Prostate gland (tissue), 2 donors: Measurements from ENCODE around the gene SORBS2.

Source experiments
- POLR2A ChIP-seq: fragments of 450-650 bp; IDR thresholded peaks from one replicate; pipeline ENCODE4 v1.6.1; 2016; ENCODE audit warnings: antibody characterized with exemption, mild to moderate bottlenecking
- POLR2AphosphoS5 ChIP-seq: sonication (generic); formaldehyde crosslinking; IDR thresholded peaks from one replicate; pipeline ENCODE4 v1.6.1; 2017; ENCODE audit warnings: antibody characterized with exemption
- TF ChIP-seq, protein P1 (sequence below), 4 experiments: fragments of 200-600 bp in 2 of 4; fragments of 450-650 bp in 2 of 4; sonication (generic) in 2 of 4; IDR thresholded peaks; 1 replicate in 3 of 4; 2 replicates in 1 of 4; pipeline ENCODE4 v1.5.1; 2016 to 2019; ENCODE audit warnings: antibody characterized with exemption in 4 of 4, mild to moderate bottlenecking in 2 of 4, moderate library complexity in 2 of 4

GRCh38 chr4:185811509-185812364 is at the start of gene SORBS2:
- TF ChIP-seq, protein P1, sequence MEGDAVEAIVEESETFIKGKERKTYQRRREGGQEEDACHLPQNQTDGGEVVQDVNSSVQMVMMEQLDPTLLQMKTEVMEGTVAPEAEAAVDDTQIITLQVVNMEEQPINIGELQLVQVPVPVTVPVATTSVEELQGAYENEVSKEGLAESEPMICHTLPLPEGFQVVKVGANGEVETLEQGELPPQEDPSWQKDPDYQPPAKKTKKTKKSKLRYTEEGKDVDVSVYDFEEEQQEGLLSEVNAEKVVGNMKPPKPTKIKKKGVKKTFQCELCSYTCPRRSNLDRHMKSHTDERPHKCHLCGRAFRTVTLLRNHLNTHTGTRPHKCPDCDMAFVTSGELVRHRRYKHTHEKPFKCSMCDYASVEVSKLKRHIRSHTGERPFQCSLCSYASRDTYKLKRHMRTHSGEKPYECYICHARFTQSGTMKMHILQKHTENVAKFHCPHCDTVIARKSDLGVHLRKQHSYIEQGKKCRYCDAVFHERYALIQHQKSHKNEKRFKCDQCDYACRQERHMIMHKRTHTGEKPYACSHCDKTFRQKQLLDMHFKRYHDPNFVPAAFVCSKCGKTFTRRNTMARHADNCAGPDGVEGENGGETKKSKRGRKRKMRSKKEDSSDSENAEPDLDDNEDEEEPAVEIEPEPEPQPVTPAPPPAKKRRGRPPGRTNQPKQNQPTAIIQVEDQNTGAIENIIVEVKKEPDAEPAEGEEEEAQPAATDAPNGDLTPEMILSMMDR (IDR thresholded peaks at IDR 0.05) = no peak
- TF ChIP-seq POLR2A (peak; percentile 21), POLR2AphosphoS5 (peak; percentile 22)
